Skin epidermis (tissue), 12 donors: Measurements from ENCODE around the gene HSFX2.
"Not testable (repeated sequence)": the region's sequence is repeated elsewhere in the genome, so short reads cannot be mapped to it uniquely, and the experiment has no call there.

Experiments
- H3K27ac ChIP-seq, 21 experiments: fragments of 200-600 bp; sonication (generic) in 11 of 21; one replicate each; pipeline ENCODE4 v1.5.0; 2020; ENCODE audit warnings: mild to moderate bottlenecking in 3 of 21, inconsistent platforms in 2 of 21, moderate library complexity in 2 of 21
- H3K4me3 ChIP-seq, 7 experiments: fragments of 200-600 bp; sonication (generic) in 2 of 7; one replicate each; pipeline ENCODE4 v1.5.0; 2020; ENCODE audit warnings: inconsistent platforms in 2 of 7, mild to moderate bottlenecking in 2 of 7, moderate library complexity in 1 of 7

HSFX2 gene

DNA sequence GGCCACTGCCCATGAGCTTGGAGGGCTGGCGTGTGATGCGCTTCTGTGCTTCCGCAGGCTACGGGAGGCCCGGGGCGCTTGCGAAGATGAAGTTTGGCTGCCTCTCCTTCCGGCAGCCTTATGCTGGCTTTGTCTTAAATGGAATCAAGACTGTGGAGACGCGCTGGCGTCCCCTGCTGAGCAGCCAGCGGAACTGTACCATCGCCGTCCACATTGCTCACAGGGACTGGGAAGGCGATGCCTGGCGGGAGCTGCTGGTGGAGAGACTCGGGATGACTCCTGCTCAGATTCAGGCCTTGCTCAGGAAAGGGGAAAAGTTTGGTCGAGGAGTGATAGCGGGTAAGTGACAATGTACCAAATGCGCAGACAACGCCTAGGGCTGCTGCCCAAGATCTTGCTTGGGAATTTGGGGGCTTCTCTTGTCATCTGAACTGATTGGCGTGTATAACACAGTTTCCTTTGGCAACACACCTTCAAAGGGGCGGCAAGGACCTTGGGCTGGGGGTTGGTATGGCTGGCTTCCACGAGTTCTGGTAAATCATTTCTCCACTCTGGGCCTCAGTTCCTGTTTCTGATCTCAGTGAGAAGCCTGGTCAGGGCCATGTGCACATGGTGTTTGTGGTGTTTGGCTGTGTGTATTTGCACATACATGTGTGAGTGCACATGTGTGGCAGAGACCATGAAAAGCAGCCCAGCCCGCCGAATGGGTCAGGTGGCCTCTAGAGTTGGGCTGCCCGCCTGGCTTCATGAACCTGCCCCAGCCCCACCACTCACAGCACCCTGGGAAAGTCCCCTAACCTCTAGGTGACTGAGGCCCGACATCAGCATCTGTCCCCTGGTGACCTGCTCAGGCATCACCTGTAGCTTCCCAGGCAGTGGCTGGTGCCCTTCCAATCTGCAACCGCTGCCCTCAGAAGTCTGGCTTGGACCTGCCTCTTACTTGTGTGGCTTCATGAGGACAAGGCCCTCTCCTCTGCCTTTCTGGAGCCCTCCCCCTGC, 49.3 kb downstream of the HSFX2 start:
- not testable (repeated sequence) for H3K27ac ChIP-seq

More for the DNA sequence above, 49.3 kb downstream of the HSFX2 start:
- not testable (repeated sequence) for H3K4me3 ChIP-seq
